Stimulated activated CD4-positive, alpha-beta T cell treated with anti-CD3 and anti-CD28 coated beads, Interleukin-4, amount 100 ng/mL, for 48 hours (primary cell): ENCODE data around the gene IFI27L1.

Experiments
- DNase-seq, 2 donors: peaks; one replicate each; pipeline ENCODE4 v3.0.0-alpha.2; 2020; ENCODE audit warnings: low read depth in 2 of 2

The IFI27L1 gene, protein sequence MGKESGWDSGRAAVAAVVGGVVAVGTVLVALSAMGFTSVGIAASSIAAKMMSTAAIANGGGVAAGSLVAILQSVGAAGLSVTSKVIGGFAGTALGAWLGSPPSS

DNA sequence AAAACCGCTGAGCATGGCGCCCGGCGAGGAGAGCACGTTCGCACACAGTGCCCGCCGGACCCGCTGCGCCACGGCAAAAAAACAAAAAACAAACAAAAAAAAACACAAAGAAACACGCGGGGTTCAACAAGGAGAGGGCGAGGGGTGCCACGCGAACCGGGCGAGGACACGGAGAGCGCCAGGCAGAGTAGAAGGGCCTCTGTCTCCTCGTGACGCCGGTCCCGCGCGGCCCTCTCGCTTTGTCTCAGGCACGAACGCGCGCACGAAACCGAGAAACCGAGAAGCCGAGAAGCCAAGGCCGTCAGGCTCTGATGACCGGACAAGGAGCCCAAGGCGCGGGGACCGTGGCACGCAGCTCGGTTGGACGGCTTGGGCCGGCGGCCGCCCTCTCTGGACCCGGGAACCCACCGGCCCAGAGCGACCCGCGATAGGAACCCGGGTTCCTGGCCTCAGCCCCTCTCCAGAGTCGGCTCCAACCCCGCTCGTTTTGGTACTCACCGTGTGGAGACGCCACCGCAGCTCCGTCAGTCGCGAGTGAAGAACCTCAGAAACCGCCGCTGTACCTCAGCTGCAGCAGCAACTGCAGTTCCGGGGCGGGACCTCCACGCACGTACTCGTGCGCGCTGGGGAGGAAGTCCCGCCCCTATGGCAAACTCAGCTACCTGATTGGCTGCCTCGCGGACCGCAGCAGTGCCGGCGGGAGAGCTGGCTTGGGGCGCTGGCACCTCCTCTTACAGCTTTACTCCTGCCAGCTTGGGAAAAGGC lies at the start of gene IFI27L1, which contains the start of gene DDX24:
TSS of gene IFI27L1 (plus strand) at position 690 of the 765 bp plus-strand sequence. CDS start 15,628 bp downstream, outside the sequence.
TSS of gene DDX24 (minus strand) at position 582 of the 765 bp plus-strand sequence. CDS start 1,460 bp downstream, outside the sequence.
- peak; percentile 94 to 95 for DNase-seq

DNA sequence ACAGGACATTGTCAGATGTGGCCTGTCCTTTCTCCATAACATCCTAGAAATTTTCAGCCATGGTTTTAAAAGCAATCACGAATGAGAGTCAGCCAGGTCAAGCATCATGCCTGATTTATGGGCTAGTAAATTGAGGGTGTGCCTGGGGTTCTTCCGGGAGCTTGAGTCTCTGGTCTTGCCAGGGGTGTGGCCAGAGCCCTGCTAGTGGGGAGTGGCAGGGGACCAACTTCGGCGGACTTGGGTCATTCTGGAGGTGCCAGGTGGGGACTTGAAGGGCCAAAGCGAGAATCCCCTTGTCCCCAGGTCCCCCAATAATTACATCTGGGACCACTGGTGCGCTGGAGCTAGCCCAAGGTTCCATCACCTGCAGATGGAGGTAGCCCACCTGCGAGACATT lies 49.2 kb upstream of the IFI27L1 start:
- no peak for DNase-seq

DNA sequence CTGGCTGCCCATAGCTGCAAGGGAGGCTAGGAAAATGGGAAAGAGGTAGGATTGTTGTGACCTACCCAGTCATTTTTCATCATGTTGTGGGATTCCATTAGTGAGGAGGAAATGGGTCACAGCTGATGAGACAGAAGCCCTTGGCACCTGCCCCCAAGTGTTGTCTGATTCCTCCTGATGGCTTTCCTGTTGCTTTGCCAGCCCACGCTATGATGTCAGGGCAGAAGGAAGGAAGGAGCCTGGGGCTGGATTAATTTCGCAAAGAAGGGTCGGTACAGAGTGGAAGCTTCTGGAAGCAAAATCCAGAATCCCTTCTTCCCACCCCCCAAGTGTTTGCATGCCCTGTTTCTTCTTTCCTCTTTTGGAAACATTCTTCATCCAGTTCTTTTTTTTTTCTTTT lies 46.2 kb upstream of the IFI27L1 start:
- no peak for DNase-seq

DNA sequence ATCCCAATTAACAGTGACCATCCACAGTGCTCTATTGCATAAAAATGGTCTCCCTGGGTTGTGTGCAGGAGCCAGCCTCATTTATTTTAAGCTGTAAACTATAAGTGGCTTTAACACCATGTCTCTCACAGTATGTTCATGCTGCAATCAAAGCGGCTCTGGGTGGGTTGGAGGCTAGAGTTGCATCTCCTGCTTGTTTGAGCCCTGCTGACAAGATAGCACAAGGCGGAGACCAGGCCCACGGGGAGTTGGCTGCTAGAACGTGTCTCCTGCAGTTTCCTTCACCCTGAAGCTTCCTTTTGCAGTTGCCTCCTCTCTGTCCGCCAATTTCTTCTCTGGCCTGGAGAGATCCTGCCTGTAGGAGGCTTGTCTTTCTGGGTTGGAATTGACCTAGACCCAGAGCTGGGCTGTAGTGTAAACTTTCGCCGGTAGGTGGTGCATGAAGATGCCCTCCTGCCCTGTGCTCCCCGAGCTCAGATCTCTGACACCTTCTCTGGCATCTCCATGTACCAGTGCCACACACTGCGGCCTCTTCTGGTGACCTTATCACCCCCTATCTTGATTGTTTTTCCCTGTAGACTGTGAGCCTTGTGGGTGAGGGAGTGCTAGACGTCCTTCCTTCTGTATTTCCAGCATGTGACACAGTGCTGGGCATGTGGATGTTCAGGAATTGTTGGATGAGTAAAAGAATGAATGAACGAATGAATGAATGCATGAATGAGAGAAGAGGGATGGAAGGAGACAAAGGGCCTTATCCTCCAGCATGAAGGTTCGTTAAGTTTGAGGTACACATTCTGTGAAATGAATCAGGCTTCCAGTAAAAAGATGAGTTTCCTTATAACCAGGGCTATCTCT lies 44.6 kb upstream of the IFI27L1 start:
- DNase-seq = peak; percentile 68 to 79

DNA sequence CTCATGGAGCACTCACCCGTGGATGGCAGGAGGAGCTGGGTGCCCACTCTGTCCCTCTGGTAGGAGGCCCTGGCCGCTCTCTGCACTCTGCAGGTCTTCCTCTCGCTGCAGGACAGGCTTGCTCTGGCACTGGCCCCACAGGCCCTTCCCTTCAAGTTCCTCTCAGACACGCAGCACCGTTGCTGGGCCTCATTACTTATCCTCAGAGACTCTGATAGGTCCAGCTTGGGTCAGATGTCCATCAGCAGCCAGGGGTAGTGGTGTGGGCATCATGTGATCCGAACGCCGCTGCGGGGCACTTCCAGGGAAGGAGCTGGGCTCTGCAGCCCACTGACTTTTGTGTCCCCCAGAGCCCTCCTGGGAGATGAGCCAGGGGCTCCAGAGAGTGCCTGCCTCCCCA lies 43.2 kb upstream of the IFI27L1 start:
- DNase-seq = no peak

DNA sequence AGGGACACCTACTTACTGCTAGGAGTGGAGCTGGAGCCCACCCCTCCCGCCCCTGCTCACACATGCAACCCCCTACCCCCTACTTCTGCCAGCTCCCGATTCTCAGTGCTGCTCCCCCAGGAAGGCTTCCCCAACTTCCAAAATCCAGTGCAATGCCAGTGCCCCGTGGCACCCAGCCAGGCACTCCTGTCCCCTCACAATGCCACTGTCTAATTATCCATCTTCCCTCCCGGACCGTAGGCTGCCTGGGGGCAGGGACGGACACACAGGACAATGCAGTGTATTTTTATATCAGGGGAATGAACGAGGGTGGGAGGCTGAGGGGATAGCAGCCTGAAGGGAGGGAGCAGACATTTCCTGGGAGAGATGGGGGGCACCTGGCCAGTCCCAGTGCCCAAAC lies 42.6 kb upstream of the IFI27L1 start:
- no peak for DNase-seq

DNA sequence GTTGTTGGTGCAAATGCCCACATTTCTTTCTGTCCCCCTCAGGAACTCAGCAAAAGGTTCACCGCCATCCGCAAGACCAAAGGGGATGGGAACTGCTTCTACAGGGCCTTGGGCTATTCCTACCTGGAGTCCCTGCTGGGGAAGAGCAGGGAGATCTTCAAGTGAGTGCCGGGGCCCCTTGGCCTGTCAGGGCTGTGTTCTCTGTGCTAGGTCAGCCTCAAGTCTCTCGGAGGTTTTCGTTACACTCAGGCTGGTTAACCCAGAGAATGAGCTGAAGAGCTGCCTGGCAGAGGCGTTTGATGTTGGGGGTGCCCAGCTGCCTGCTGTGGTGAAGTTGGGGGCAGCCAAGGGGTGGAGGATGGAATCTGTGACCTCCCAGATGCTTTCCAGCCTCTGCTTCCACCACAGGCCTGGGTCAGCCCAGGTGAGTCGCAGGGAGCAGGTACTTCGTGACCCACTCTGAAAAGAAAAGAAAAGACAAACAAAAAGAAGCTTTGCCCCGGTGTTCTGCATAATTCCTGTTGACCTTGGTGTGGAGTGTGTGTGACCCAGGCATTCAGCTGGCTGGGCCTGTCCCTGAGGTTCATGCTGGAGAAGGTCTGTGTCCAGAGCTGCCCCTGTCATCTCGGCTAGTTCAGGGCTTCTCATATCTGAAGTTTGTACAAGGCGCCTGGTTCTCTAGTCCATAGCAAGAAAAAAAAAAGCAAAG lies 42.0 kb upstream of the IFI27L1 start:
- DNase-seq = no peak

DNA sequence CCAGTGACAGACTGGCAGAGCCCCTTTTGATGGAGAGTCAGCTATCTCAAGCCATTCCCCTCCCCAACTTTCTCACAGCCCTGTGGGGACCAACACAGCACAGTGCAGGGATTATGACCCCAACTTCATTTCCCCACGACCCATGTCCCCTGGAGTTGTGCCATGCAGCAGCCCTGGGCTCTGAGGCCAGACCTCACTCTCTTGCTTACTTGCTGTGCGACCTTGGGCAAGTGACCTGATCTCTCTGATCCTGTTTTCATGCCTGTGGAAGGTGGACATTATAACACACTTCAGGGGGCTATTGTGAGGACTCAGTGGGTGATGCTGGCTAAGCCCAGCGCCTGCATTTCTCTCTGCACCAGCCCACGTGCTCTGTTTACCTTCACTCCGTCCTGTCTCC lies 40.9 kb upstream of the IFI27L1 start:
- no peak for DNase-seq

DNA sequence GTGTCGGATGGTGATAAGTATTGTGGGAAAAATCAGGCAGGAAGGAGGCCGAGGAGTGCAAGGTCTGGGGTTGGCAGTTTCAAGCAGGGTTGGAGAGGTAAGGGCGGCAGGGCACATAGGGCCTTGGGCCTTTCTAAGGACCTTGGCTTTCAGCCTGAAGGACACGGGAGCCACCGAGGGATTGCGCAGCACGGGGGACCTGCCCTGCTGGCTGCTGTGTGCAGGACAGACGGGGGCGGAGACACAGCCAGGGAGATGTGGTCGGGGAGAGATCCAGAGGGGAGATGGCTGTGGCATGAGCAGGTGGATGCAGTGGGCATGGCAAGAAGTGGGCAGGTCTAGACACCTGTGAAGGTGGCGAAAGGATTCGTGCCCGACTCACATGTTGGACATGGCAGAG lies 40.3 kb upstream of the IFI27L1 start:
- no peak for DNase-seq

DNA sequence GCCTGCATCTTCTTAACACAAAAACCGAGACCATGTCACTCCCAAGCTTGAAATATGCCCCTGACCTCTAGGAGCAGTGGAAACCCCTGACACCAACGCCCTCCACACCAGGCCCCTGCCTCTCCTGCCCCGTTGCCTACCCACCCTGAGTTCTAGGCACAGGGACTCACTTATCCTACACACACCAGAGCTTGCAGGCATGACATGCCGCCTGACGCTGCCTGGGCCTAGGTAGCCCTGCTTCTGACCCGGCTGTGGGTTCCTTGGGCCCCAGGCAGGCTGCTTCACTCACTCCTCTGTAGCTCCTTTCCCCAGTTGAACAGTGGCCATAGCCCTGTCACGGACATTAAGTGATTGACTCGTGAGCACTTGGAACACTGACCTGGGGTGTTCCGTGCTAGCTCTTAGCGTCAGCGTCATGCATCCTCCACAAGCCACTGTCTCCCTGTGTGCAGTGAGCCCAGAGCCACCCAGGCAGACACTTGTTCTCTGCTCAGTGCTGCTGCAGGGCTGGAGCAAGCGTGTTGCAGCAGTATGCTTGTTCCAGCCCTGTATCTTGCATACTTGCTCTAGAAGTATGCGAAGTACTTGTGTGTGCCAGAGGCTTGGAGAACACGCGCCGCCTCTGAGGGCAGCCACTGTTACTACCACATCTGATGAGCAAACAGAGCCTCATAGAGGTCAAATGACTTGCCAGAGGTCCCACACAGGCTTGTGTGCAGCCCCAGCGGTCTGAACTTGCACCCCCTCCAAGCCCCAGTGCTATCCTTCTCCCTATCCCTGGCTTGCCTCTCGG lies 39.4 kb upstream of the IFI27L1 start:
- DNase-seq = no peak

DNA sequence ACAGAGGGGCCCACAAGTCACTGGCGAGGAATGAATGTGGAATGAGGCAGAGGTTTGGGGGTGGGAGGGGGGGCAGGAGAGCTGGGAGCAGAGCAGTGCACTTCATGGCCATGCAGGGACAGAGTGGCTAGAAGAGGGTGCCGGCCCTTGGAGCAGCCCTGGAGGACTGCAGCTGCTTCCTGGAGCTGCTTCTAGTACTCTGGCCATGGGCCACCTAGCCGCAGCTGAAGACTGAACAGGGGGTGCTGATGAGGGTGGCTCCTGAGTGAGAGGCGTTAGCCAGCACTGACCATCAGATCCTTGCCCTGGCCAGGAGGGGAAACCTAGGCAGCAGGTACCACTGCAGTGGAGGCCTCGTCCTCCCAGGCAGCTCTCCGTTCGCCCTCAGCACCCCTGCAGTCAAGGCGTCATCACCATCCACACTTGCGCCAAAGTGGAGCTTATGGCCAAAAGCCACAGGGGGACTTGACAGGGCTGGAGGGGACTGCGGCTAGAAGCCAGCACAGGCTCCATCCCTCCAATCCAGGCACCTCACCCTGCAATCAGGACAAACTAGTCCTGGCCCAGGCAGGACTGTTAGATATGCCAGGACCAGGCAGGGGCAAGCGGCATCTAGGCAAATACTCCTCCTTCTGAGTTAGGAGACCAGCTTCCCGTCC lies 38.5 kb upstream of the IFI27L1 start:
- DNase-seq = no peak

DNA sequence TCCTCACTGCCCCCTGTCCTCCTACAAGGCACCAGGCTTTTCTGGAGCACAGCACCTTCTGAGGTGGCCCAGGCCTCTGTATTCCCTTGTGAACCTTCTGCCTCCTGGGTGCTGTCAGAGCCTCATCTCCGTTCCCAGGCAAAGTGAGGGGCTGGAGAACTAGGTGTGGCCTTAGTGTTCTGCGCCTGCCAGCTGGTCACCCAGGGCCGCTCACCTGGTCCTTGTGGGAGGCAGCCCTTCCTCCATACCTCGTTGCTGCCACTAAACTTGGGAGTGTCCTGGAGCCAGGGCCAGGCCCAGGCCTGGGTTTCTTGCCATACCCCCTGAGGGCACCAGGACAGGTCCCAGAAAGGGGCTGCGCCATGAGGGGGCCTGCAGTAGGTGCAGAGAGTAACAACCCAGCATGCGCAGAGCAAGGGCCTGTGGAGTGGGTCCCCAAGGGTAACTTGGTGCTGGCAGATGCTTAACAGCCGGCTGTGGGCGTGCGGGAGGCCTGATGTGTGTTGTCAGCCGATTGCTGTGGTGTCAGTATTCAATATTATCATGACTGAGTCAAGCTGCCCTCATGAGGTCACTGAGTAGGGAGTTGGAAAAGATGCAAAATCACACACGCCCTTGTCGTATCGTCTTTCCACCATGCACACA lies 37.9 kb upstream of the IFI27L1 start:
- no peak for DNase-seq

DNA sequence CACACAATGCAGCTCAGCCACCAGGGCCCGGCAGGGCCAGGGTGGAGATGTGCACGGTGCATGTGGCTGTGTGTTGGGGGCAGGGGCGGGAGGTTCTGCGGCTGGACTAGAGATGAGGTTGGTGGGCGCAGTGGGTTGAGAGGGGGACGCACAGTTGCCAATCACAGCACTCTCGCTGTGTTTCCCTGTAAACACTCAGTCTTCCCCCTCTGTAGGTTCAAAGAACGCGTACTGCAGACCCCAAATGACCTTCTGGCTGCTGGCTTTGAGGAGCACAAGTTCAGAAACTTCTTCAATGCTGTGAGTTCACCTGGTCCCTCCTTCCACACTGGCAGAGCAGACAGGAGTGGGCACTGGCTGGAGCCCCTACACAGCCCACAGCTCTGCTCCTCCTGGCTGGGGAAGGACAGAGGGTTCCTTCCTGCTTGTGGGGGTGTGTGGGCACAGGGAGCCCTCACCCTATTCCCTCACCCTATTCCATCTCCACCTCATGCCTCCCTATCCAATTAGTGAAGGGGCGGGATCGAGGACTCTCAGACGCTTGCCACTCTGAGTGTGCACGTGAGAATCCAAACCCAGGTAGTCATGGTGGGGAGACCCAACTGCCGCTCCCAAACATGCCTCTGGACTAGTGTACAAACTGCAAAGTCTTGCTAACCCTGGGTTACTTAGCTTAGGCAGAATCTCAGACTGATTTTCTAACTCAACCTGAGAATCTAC lies 37.2 kb upstream of the IFI27L1 start:
- DNase-seq = no peak

DNA sequence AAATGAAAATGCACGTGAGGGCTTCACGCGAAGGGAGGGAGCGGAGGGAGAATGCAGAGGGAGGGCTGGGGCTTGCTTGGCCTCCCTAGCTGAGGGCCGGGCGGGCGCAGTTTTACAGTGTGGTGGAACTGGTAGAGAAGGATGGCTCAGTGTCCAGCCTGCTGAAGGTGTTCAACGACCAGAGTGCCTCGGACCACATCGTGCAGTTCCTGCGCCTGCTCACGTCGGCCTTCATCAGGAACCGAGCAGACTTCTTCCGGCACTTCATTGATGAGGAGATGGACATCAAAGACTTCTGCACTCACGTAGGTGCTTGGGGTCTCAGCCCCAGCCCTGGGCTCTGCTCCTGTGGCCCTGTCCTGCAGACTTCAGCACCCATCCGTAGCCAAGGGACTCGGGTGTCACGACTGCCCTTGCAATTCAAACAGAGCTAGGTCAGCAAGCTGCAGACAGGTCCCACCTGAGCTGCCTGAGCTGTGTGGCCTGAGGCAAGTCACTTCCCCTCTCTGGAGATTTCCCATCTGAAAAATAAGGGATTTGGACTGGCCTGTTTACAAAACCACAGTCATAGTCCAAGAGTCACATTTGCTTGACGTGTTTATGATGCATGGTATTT lies 36.5 kb upstream of the IFI27L1 start:
- DNase-seq = no peak

DNA sequence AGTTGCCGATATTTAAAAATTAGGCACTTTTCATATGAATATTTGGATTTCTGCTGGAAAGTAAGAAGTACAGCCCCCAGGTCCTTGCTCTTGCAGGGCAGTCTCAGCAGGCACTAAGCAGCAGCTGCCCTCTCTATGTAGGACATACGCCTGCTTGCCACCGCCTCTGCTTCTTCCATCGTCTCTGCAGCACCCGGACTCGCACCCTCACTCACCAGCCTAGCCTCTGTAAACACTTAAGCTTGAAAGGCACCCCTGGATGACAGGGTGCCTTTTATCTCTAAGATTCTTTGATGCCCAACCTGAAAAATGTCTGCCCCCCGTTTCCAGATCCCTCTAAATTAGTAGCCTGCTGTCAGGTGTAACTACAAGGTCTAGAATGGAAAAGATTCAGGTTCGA lies 36.0 kb upstream of the IFI27L1 start:
- no peak for DNase-seq

DNA sequence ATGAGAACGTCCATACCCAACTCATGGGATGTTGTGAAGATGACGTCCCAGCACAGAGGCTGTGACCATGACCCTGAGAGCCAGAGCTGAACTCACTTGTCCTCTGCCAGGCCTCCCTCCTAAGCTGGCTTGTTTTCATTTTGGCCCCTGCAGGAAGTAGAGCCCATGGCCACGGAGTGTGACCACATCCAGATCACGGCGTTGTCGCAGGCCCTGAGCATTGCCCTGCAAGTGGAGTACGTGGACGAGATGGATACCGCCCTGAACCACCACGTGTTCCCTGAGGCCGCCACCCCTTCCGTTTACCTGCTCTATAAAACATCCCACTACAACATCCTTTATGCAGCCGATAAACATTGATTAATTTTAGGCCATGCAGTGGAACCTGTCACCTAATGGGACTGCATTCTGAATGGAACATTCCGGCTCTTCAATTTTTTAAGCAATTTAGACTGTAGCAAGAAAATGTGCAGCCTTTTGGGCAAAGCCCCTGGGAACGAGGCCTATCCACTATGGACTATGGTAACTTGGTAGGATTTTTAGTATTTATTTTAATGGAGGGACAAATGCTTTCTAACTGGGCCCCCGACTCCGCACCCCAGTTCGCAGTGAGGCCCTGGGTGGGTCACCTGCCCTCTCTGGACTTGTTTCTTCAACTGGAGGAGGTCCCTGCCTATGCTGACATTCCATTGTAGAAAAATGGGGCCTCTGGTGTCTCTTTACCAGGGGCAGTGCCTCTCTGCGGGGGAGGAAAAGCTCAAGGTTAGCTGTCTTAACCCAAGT lies 35.4 kb upstream of the IFI27L1 start:
- no peak for DNase-seq

DNA sequence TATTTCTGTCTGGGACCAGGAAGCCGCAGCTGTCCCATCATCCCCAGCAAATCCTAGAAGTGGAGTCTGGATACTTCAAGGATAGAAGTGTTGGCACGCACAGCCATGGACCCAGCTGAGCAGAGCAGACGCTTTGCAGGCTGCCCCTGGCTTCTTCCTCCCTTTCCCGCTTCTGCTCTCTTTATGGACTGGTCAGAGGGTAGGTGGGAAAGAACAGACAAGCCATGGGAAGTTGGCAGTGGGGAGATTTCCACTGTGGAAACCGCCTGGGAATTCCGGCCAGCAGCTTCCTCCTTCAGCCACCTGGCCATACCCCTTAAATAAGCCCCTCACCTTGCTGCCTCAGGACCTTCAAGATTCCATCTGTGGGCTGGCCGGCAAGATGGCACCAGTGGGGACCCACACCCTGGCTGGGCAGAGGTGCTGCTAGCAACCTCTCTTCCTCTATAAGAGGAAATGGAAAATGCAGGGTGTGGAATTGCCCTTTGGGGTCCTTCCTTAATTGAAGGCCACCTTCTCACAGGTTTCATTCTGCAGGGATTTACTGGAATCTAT lies 34.3 kb upstream of the IFI27L1 start:
- DNase-seq = no peak

DNA sequence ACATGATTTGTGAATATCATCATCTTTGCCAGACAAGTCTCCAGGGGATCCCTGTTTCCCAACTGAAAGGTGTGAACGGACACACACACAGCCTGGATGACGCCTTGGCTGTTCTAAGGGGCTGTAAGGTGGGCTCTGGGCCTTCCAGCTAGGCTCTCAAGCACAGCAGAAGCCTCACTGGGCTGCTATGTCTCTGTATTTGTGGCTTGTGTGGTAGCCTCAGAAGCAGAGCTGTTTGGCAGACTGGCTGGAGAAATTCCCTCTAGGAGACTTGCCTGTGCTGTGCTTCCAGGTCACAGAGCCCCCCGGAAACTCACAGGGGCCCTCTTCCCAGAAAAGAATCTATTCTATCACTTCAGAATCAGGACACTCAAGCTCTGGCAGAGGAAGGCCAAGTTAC lies 33.5 kb upstream of the IFI27L1 start:
- DNase-seq = no peak
